HepG2 (cell line): ENCODE measurements around the gene PRMT7. TPM values are rescaled to one million over a fixed set of nuclear protein-coding genes. Genes with fewer than 3 reads are reported as not detected.

ENCODE experiments used
- ATAC-seq: fragments of 200-7000 bp; cut with Tn5 transposase; 3 replicates; pipeline ENCODE4 v1.9.1; 2020; ENCODE audit warnings: mild to moderate bottlenecking, moderate library complexity
- BruUV-seq: library from RNA; stranded (reverse); fragments of 400-500 nt; replicated peaks from 2 replicates; lab custom pipeline; 2021; lab: Mats Ljungman, UMichigan
- CTCF ChIA-PET: fragments of 300-600 bp; formaldehyde crosslinking; extraction: SDS; loops from one replicate; lab custom pipeline; 2021; ENCODE audit warnings: low total read pairs, inconsistent platforms, low intra/inter-chr PET ratio; lab: Yijun Ruan, JAX
- POLR2A ChIA-PET: fragments of 350-600 bp; sonication (Branson Sonifier 250); formaldehyde crosslinking; loops from one replicate; lab custom pipeline; 2020; ENCODE audit warnings: antibody characterized with exemption, inconsistent platforms; lab: Yijun Ruan, JAX
- DNase-seq: peaks from one replicate; pipeline ENCODE4 v3.0.0-alpha.2; 2015; ENCODE audit warnings: low spot score
- FAIRE-seq: peaks from 3 replicates; lab custom pipeline; 2011; peaks lifted over from hg19 to GRCh38; lab: Jason Lieb, UNC
- H2AFZ ChIP-seq: one replicate; pipeline ENCODE4 v1.6.1; 2011; ENCODE audit warnings: low read length, inconsistent platforms
- H3K27ac ChIP-seq: fragments of 300-600 bp; 3 replicates; pipeline ENCODE4 v1.8.0; 2011; ENCODE audit warnings: mixed run types, mild to moderate bottlenecking, mixed read lengths, low read length, inconsistent platforms; ENCODE audit not compliant: insufficient read depth; ENCODE audit errors: extremely low read length
- H3K27me3 ChIP-seq, 2 experiments: fragments of 200-600 bp in 1 of 2; 2 replicates in 1 of 2; 3 replicates in 1 of 2; pipeline versions ENCODE4 v1.6.0 to v1.8.0; 2011; ENCODE audit warnings: low read length in 2 of 2, mild to moderate bottlenecking in 2 of 2, moderate library complexity in 2 of 2, inconsistent platforms in 1 of 2; ENCODE audit not compliant: insufficient read depth in 2 of 2, control insufficient read depth in 1 of 2
- H3K36me3 ChIP-seq, 2 experiments: fragments of 200-600 bp in 1 of 2; replicated peaks in 1 of 2; 2 replicates in 1 of 2; 3 replicates in 1 of 2; pipeline versions ENCODE4 v1.5.1 to v1.8.0; 2011; ENCODE audit warnings: low read length in 2 of 2, inconsistent platforms in 1 of 2; ENCODE audit not compliant: insufficient read depth in 2 of 2, control insufficient read depth in 1 of 2
- H3K4me1 ChIP-seq: 2 replicates; pipeline ENCODE4 v1.5.1; 2012; ENCODE audit warnings: low read length, inconsistent platforms; ENCODE audit not compliant: insufficient read depth
- H3K4me2 ChIP-seq: 2 replicates; pipeline ENCODE4 v1.6.0; 2011; ENCODE audit warnings: low read depth, low read length, inconsistent platforms
- H3K4me3 ChIP-seq, 3 experiments: fragments of 200-600 bp in 1 of 3; sonication (generic), shearing (Covaris generic) in 1 of 3; replicated peaks in 1 of 3; 2 replicates each; pipeline ENCODE4 v1.5.1; 2011 to 2016; ENCODE audit warnings: low read length in 3 of 3, inconsistent platforms in 2 of 3, low read depth in 2 of 3, mild to moderate bottlenecking in 2 of 3, control low read depth in 1 of 3, mixed read lengths in 1 of 3; ENCODE audit not compliant: insufficient read depth in 1 of 3
- H3K79me2 ChIP-seq: one replicate; pipeline ENCODE4 v1.6.1; 2011; ENCODE audit warnings: low read length, inconsistent platforms; ENCODE audit not compliant: insufficient read depth
- H3K9ac ChIP-seq: 2 replicates; pipeline ENCODE4 v1.6.0; 2011; ENCODE audit warnings: mild to moderate bottlenecking, low read depth, low read length, inconsistent platforms; ENCODE audit not compliant: insufficient read depth
- H3K9me3 ChIP-seq: 2 replicates; pipeline ENCODE4 v1.5.1; 2012; ENCODE audit warnings: mild to moderate bottlenecking, low read length
- H4K20me1 ChIP-seq: 2 replicates; pipeline ENCODE4 v1.6.0; 2011; ENCODE audit warnings: inconsistent platforms, mild to moderate bottlenecking, low read length, moderate library complexity; ENCODE audit not compliant: insufficient read depth
- RFXANK ChIP-seq: IDR thresholded peaks from 2 replicates; pipeline ENCODE4 v1.6.1; 2016
- ZNF326 ChIP-seq: sonication (generic); formaldehyde crosslinking; IDR thresholded peaks from 2 replicates; pipeline ENCODE4 v1.4.0; 2020; ENCODE audit warnings: missing genetic modification reagents, borderline replicate concordance
- ZNF674 ChIP-seq: sonication (generic); formaldehyde crosslinking; IDR thresholded peaks from 2 replicates; pipeline ENCODE4 v1.5.0; 2020; ENCODE audit warnings: low read depth, mild to moderate bottlenecking, missing genetic modification reagents
- WGBS: methylation state at CpG from one replicate; pipeline ENCODE4 v1.1.6; 2017; ENCODE audit warnings: low lambda C conversion rate; 5-methylcytosine and 5-hydroxymethylcytosine counted together
- in situ Hi-C: cut with HindIII; loops from 2 replicates; pipeline ENCODE4 v1.10.0; 2017; ENCODE audit warnings: low pct_unique_long_range_greater_than_20kb; ENCODE audit not compliant: extremely low pct_ligation_motif_present
- intact Hi-C: fragments of 100-400 bp; cut with micrococcal nuclease; formaldehyde crosslinking; loops from one replicate; pipeline ENCODE4 v1.10.0; 2022; ENCODE audit not compliant: unreplicated experiment
- polyA plus RNA-seq, 8 experiments: library from polyadenylated mRNA; depleted of rRNA in 3 of 8; stranded (reverse) in 7 of 8; unstranded in 1 of 8; fragments of >200 nt; fragmentation: Illumina TruSeq in 4 of 8; extraction: Trizol in 4 of 8; gene quantifications; 2 replicates each; pipeline versions ENCODE4 v1.2.1 to v1.2.3, GENCODE V29; 2011 to 2016; ENCODE audit warnings: low read depth in 4 of 8, missing spikeins in 1 of 8, mixed read lengths in 1 of 8; ENCODE audit not compliant: insufficient read depth in 1 of 8
- total RNA-seq, 5 experiments: library from RNA; depleted of rRNA; stranded (reverse); fragments of >200 nt; fragmentation: Illumina TruSeq; extraction: Trizol; gene quantifications; 2 replicates each; pipeline ENCODE4 v1.2.3, GENCODE V29; 2016; ENCODE audit warnings: low read depth in 1 of 5
- TF ChIP-seq, protein P1 (sequence below): sonication (generic); formaldehyde crosslinking; conservative IDR thresholded peaks from 2 replicates; pipeline ENCODE4 v1.8.0; 2022; ENCODE audit warnings: missing genetic modification reagents
- TF ChIP-seq, protein P2 (sequence below): sonication (generic); formaldehyde crosslinking; IDR thresholded peaks from 2 replicates; pipeline ENCODE4 v1.5.0; 2020; ENCODE audit warnings: mild to moderate bottlenecking, missing genetic modification reagents
- TF ChIP-seq, protein P3 (sequence below): sonication (generic); formaldehyde crosslinking; IDR thresholded peaks from 2 replicates; pipeline ENCODE4 v1.4.0; 2020; ENCODE audit warnings: missing genetic modification reagents, borderline replicate concordance
- TF ChIP-seq, protein P4 (sequence below): sonication (generic); formaldehyde crosslinking; IDR thresholded peaks from 2 replicates; pipeline ENCODE4 v1.5.0; 2020; ENCODE audit warnings: mild to moderate bottlenecking, missing genetic modification reagents, moderate library complexity

Gene PRMT7
- total and polyA plus RNA-seq, 2 of the 13 experiments (the other 11 are each of a cell fraction or from before 2014, with no cell fraction given) = 47.5 to 55.0 TPM

DNA sequence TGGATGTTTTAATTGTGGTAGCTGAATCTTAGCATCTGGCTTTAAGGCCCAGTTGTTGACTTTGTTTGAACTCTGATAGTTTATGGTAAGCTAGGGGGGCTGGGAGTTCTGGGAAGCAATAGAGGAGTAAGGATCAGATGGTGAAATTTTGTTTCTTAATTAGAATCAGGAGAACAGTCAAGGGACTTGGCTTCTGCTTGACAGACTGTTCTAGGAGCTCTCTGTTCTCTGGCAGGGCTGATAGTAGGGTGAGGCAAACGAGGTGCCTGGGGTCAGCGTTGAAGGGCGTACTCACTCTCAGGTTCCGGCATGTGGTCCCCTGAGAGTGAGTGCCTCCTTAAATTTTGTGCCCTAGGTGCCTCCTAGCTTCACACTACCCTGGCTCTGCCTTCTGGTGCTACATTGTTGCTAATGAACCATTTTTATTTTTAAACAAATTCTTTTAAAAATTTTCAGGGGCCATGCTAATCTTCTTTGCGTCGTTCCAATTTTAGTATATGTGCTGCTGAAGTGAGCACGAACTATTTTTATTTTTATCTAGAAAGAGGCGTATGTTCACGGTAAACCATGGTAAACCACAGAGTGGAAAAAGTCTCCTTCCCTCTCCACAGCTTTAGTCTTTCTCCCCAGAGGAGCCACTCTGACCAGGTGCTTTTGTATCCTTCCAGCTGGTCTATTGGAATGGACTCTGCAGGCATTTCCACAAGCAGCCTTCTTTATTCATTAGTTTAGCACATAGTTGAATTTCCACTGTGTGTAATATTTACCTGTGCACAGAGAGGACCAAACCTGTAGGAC is 26.8 kb upstream of the PRMT7 start:
- H3K27ac ChIP-seq = peak overlapping the region; percentile 3
- ChIA-PET POLR2A (interaction anchor here (0.9 to 4.3 kb wide), 7 partner anchors 8 to 47 kb away, joined by 3 to 22 read pairs (median 5); partner anchors contain the start of genes ESRP2, PRMT7, SLC7A6 and SLC7A6OS), CTCF (no interaction called here)
- H3K4me2 ChIP-seq = no peak overlapping the region
- no peak overlapping the region for H3K4me3 ChIP-seq
- TF ChIP-seq ZNF674 (CRISPR knock-in tag) (no peak), RFXANK (CRISPR knock-in tag) (no peak), ZNF326 (CRISPR knock-in tag) (no peak)
- TF ChIP-seq, protein P1, sequence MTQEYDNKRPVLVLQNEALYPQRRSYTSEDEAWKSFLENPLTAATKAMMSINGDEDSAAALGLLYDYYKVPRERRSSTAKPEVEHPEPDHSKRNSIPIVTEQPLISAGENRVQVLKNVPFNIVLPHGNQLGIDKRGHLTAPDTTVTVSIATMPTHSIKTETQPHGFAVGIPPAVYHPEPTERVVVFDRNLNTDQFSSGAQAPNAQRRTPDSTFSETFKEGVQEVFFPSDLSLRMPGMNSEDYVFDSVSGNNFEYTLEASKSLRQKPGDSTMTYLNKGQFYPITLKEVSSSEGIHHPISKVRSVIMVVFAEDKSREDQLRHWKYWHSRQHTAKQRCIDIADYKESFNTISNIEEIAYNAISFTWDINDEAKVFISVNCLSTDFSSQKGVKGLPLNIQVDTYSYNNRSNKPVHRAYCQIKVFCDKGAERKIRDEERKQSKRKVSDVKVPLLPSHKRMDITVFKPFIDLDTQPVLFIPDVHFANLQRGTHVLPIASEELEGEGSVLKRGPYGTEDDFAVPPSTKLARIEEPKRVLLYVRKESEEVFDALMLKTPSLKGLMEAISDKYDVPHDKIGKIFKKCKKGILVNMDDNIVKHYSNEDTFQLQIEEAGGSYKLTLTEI (CRISPR knock-in tag) = no peak
- TF ChIP-seq, protein P2, sequence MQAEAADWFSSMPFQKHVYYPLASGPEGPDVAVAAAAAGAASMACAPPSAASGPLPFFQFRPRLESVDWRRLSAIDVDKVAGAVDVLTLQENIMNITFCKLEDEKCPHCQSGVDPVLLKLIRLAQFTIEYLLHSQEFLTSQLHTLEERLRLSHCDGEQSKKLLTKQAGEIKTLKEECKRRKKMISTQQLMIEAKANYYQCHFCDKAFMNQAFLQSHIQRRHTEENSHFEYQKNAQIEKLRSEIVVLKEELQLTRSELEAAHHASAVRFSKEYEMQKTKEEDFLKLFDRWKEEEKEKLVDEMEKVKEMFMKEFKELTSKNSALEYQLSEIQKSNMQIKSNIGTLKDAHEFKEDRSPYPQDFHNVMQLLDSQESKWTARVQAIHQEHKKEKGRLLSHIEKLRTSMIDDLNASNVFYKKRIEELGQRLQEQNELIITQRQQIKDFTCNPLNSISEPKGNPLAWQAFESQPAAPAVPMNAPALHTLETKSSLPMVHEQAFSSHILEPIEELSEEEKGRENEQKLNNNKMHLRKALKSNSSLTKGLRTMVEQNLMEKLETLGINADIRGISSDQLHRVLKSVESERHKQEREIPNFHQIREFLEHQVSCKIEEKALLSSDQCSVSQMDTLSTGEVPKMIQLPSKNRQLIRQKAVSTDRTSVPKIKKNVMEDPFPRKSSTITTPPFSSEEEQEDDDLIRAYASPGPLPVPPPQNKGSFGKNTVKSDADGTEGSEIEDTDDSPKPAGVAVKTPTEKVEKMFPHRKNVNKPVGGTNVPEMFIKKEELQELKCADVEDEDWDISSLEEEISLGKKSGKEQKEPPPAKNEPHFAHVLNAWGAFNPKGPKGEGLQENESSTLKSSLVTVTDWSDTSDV = no peak
- TF ChIP-seq, protein P3, sequence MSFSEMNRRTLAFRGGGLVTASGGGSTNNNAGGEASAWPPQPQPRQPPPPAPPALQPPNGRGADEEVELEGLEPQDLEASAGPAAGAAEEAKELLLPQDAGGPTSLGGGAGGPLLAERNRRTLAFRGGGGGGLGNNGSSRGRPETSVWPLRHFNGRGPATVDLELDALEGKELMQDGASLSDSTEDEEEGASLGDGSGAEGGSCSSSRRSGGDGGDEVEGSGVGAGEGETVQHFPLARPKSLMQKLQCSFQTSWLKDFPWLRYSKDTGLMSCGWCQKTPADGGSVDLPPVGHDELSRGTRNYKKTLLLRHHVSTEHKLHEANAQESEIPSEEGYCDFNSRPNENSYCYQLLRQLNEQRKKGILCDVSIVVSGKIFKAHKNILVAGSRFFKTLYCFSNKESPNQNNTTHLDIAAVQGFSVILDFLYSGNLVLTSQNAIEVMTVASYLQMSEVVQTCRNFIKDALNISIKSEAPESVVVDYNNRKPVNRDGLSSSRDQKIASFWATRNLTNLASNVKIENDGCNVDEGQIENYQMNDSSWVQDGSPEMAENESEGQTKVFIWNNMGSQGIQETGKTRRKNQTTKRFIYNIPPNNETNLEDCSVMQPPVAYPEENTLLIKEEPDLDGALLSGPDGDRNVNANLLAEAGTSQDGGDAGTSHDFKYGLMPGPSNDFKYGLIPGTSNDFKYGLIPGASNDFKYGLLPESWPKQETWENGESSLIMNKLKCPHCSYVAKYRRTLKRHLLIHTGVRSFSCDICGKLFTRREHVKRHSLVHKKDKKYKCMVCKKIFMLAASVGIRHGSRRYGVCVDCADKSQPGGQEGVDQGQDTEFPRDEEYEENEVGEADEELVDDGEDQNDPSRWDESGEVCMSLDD (CRISPR knock-in tag) = no peak
- TF ChIP-seq, protein P4, sequence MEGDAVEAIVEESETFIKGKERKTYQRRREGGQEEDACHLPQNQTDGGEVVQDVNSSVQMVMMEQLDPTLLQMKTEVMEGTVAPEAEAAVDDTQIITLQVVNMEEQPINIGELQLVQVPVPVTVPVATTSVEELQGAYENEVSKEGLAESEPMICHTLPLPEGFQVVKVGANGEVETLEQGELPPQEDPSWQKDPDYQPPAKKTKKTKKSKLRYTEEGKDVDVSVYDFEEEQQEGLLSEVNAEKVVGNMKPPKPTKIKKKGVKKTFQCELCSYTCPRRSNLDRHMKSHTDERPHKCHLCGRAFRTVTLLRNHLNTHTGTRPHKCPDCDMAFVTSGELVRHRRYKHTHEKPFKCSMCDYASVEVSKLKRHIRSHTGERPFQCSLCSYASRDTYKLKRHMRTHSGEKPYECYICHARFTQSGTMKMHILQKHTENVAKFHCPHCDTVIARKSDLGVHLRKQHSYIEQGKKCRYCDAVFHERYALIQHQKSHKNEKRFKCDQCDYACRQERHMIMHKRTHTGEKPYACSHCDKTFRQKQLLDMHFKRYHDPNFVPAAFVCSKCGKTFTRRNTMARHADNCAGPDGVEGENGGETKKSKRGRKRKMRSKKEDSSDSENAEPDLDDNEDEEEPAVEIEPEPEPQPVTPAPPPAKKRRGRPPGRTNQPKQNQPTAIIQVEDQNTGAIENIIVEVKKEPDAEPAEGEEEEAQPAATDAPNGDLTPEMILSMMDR (CRISPR knock-in tag) = no peak
- whole genome bisulfite sequencing = 88% methylated on average over 9 of the region's 9 CpGs
- peaks cover 16 to 54% of the 10 kb centered on the region in 2 experiments for H3K36me3 ChIP-seq
- no peaks in the 10 kb centered on the region for H4K20me1 ChIP-seq
- ATAC-seq = no peak
- peaks cover 46% of the 10 kb centered on the region for H3K79me2 ChIP-seq
- no peaks in the 10 kb centered on the region for H3K9me3 ChIP-seq
- in situ Hi-C loops (no loop called here), intact Hi-C loops (no loop called here)
- H3K4me1 ChIP-seq = peaks cover 77% of the 10 kb centered on the region
- no peak overlapping the region for H2AFZ ChIP-seq
- H3K27me3 ChIP-seq = no peaks in the 10 kb centered on the region
- no peak for FAIRE-seq
- no TSS peak for BruUV-seq
- no peak overlapping the region for H3K9ac ChIP-seq
- DNase-seq = no peak
